Psoas muscle (tissue), 8 donors: ENCODE results near the gene OTUB1. TPM values are rescaled to one million over a fixed set of nuclear protein-coding genes. Genes with fewer than 3 reads are reported as not detected.

Experiments
- ATAC-seq, 4 donors: fragments of 200-7000 bp; cut with Tn5 transposase; one replicate each; pipeline ENCODE4 v1.9.1; 2020; ENCODE audit warnings: moderate library complexity in 3 of 4, mild to moderate bottlenecking in 2 of 4
- DNase-seq, 2 donors: peaks; one replicate each; pipeline ENCODE4 v3.0.0-alpha.2; 2020
- H3K27ac ChIP-seq: fragments of 200-600 bp; one replicate; pipeline ENCODE4 v1.8.0; 2022
- H3K27me3 ChIP-seq, 3 donors: fragments of 200-600 bp in 1 of 3; one replicate each; pipeline versions ENCODE4 v1.6.1 to v1.8.0; 2013 to 2022; ENCODE audit warnings: low read length in 2 of 3, mild to moderate bottlenecking in 2 of 3, moderate library complexity in 1 of 3; ENCODE audit not compliant: insufficient read depth in 3 of 3
- H3K36me3 ChIP-seq, 2 donors: fragments of 200-600 bp in 1 of 2; one replicate each; pipeline versions ENCODE4 v1.6.1 to v1.8.0; 2013 to 2022; ENCODE audit warnings: low read depth in 1 of 2, mild to moderate bottlenecking in 1 of 2, moderate library complexity in 1 of 2; ENCODE audit not compliant: insufficient read depth in 1 of 2
- H3K4me1 ChIP-seq: fragments of 200-600 bp; one replicate; pipeline ENCODE4 v1.8.0; 2022
- H3K4me3 ChIP-seq: fragments of 200-600 bp; one replicate; pipeline ENCODE4 v1.8.0; 2022; ENCODE audit warnings: mild to moderate bottlenecking
- H3K9me3 ChIP-seq: fragments of 200-600 bp; one replicate; pipeline ENCODE4 v1.8.0; 2022
- CTCF ChIP-seq: fragments of 200-600 bp; IDR thresholded peaks from one replicate; pipeline ENCODE4 v1.8.0; 2022; ENCODE audit warnings: antibody characterized with exemption
- whole genome bisulfite sequencing, 3 donors: extraction: QIAGEN DNeasy Blood & Tissue Kit; methylation state at CpG; one replicate each; pipeline versions ENCODE4 v1.1.6 to v1.1.7; 2013; 5-methylcytosine and 5-hydroxymethylcytosine counted together
- intact Hi-C, 2 donors: fragments of 100-400 bp; cut with DNase I; formaldehyde crosslinking; loops; one replicate each; pipeline versions ENCODE4 v1.11.0 to v1.14.2; 2022
- polyA plus RNA-seq, 3 donors: library from polyadenylated mRNA; stranded (reverse); fragments of 200-250 nt; gene quantifications; one replicate each; pipeline ENCODE4 v1.2.3, GENCODE V29; 2013
- total RNA-seq, 4 donors: library from RNA; stranded (reverse); fragmentation: NEBNext Ultra II Directional in 2 of 4; extraction: Animal tissue kit (Norgen Biotek cat#: 25700) in 2 of 4; gene quantifications; one replicate each; pipeline versions ENCODE4 v1.2.1 to v1.2.4, GENCODE V29; 2021 to 2023
- donor health status: healthy with polysubstance abuse.
- donor health status: DM: no; HTN: no; CAD: no; lungs with moderate emphysema.
- donor health status: Bipolar disorder and iron deficiency.
- donor health status: healthy.
- donor health status: DM: yes; HTN: yes; CAD: no.
- donor health status: DM: no; HTN: no; CAD: no.
- donor health status: DM: no; HTN: no; CAD: no.
- donor health status: DM: yes; HTN: yes; CAD: no.

Gene OTUB1
- total and polyA plus RNA-seq, 7 donors: 39.4 to 75.4 (median 47.8) TPM

- 74 to 87% (median 76%) methylated on average over 4 of the region's 4 CpGs for WGBS, 3 donors
- Histone ChIP-seq H3K27ac (no peak overlapping the region), H3K9me3 (no peaks in the 10 kb centered on the region), H3K36me3 (no peaks in the 10 kb centered on the region), H3K4me1 (peaks cover 12% of the 10 kb centered on the region), H3K4me3 (no peak overlapping the region), H3K27me3 (no peaks in the 10 kb centered on the region)
- TF ChIP-seq CTCF: no peak
- DNase-seq (no peak), ATAC-seq (no peak)
- intact Hi-C loops: no loop called here
Observed at GRCh38 chr11:64025205-64025604, 39.0 kb downstream of the OTUB1 start.

GRCh38 chr11:64026575-64027205 is 40.5 kb downstream of the OTUB1 start:
- H3K4me1 ChIP-seq: peaks cover 12% of the 10 kb centered on the region
- no peaks in the 10 kb centered on the region for H3K9me3 ChIP-seq
- no peak for TF ChIP-seq CTCF
- H3K4me3 ChIP-seq: no peak overlapping the region
- no peak overlapping the region for H3K27ac ChIP-seq
- no peaks in the 10 kb centered on the region for H3K36me3 ChIP-seq
- no peak for ATAC-seq
- intact Hi-C loops: no loop called here
- no peak for DNase-seq
- WGBS, 3 donors: 80 to 90% (median 88%) methylated on average over 7 of the region's 7 CpGs
- H3K27me3 ChIP-seq: no peaks in the 10 kb centered on the region

- no peaks in the 10 kb centered on the region for H3K27me3 ChIP-seq
- peaks cover 12% of the 10 kb centered on the region for H3K4me1 ChIP-seq
- TF ChIP-seq CTCF: no peak
- 63 to 74% (median 70%) methylated on average over 15 to 20 of the region's 20 CpGs for WGBS, 3 donors
- no peak for DNase-seq
- no peak overlapping the region for H3K27ac ChIP-seq
- no peak for ATAC-seq
- intact Hi-C loops: no loop called here
- no peaks in the 10 kb centered on the region for H3K9me3 ChIP-seq
- H3K4me3 ChIP-seq: no peak overlapping the region
- no peaks in the 10 kb centered on the region for H3K36me3 ChIP-seq
Observed at GRCh38 chr11:64027651-64028397, 41.6 kb downstream of the OTUB1 start.

GRCh38 chr11:64028398-64029115 is 42.3 kb downstream of the OTUB1 start:
- no peak for ATAC-seq
- intact Hi-C loops: no loop called here
- no peak for TF ChIP-seq CTCF
- H3K4me1 ChIP-seq: peaks cover 7% of the 10 kb centered on the region
- no peaks in the 10 kb centered on the region for H3K27me3 ChIP-seq
- 56 to 76% (median 68%) methylated on average over 11 to 22 of the region's 22 CpGs for WGBS, 3 donors
- no peaks in the 10 kb centered on the region for H3K9me3 ChIP-seq
- DNase-seq: no peak
- no peak overlapping the region for H3K27ac ChIP-seq
- no peaks in the 10 kb centered on the region for H3K36me3 ChIP-seq
- H3K4me3 ChIP-seq: no peak overlapping the region
